ENCODE data around the gene ENTPD2.
A peak's percentile ranks its signal among the peaks of the same experiment; 100 is the strongest.

ENTPD2 gene

GRCh38 chr9:137079401-137079787 lies 25.5 kb upstream of the ENTPD2 start:
- no peak for DNase-seq (ENCODE audit: low read depth in 3 of 3)

- DNase-seq (ENCODE audit: low read depth in 3 of 3) = no peak
Measured at GRCh38 chr9:137078701-137079400, 25.0 kb upstream of the ENTPD2 start.

GRCh38 chr9:137077758-137078693 lies 24.2 kb upstream of the ENTPD2 start:
- no peak for DNase-seq (ENCODE audit: low read depth in 3 of 3)

GRCh38 chr9:137077010-137077747 lies 23.3 kb upstream of the ENTPD2 start, which contains the start of gene UAP1L1:
Gene UAP1L1 (plus strand): TSS chr9:137077517. CDS start chr9:137077533, 16 bp downstream.
- DNase-seq (ENCODE audit: low read depth in 3 of 3) = no peak

GRCh38 chr9:137076636-137077009 lies 22.8 kb upstream of the ENTPD2 start:
- no peak for DNase-seq (ENCODE audit: low read depth in 3 of 3)

- no peak for DNase-seq (ENCODE audit: low read depth in 3 of 3)
Measured at GRCh38 chr9:137075275-137075775, 21.5 kb upstream of the ENTPD2 start.

- DNase-seq (ENCODE audit: low read depth in 3 of 3) = no peak
Measured at GRCh38 chr9:137074657-137075274, 20.9 kb upstream of the ENTPD2 start.

GRCh38 chr9:137073992-137074399 lies 20.1 kb upstream of the ENTPD2 start:
- no peak for DNase-seq (ENCODE audit: low read depth in 3 of 3)

- DNase-seq (ENCODE audit: low read depth in 3 of 3) = no peak
Measured at GRCh38 chr9:137071282-137071681, 17.4 kb upstream of the ENTPD2 start.

GRCh38 chr9:137070906-137071275 lies 17.0 kb upstream of the ENTPD2 start:
- DNase-seq (ENCODE audit: low read depth in 3 of 3) = no peak

- peak; percentile 59 to 67 (median 67) for DNase-seq (ENCODE audit: low read depth in 3 of 3)
Measured at GRCh38 chr9:137070201-137070905, 16.5 kb upstream of the ENTPD2 start, which contains the start of gene SAPCD2. Gene SAPCD2 (minus strand): TSS chr9:137070557. CDS start chr9:137070460, 97 bp downstream.

GRCh38 chr9:137069508-137070091 lies 15.7 kb upstream of the ENTPD2 start:
- no peak for DNase-seq (ENCODE audit: low read depth in 3 of 3)

GRCh38 chr9:137068539-137069507 lies 15.0 kb upstream of the ENTPD2 start:
- DNase-seq (ENCODE audit: low read depth in 3 of 3) = no peak

GRCh38 chr9:137067860-137068538 lies 14.1 kb upstream of the ENTPD2 start:
- peak; percentile 67 to 79 (median 75) for DNase-seq (ENCODE audit: low read depth in 3 of 3)

GRCh38 chr9:137066096-137066861 lies 12.4 kb upstream of the ENTPD2 start:
- no peak for DNase-seq (ENCODE audit: low read depth in 3 of 3)

GRCh38 chr9:137065336-137065967 lies 11.6 kb upstream of the ENTPD2 start:
- DNase-seq (ENCODE audit: low read depth in 3 of 3) = no peak

GRCh38 chr9:137064880-137065164 lies 11.0 kb upstream of the ENTPD2 start:
- DNase-seq (ENCODE audit: low read depth in 3 of 3) = no peak
